Measurements from ENCODE around the gene HINFP. TPM values are rescaled to one million over a fixed set of nuclear protein-coding genes. Genes with fewer than 3 reads are reported as not detected.

The HINFP gene
- total and polyA plus RNA-seq, 4 donors: 10.4 to 24.5 (median 17.8) TPM

GRCh38 chr11:119087123-119087522 lies 34.3 kb upstream of the HINFP start:
- no peaks in the 10 kb centered on the region for H3K27me3 ChIP-seq (ENCODE audit: control insufficient read depth in 3 of 3, insufficient read depth in 3 of 3, low read length in 2 of 3)
- peak in 2 of 3 donors; percentile 29 to 66 for DNase-seq
- H3K36me3 ChIP-seq (ENCODE audit: control insufficient read depth in 4 of 4, insufficient read depth in 4 of 4, low read length in 4 of 4): peaks cover 0 to 9% (median 3%) of the 10 kb centered on the region in 4 donors
- no peak for ATAC-seq (ENCODE audit: insufficient read depth, low FRiP score)
- no peak overlapping the region for H3K9ac ChIP-seq (ENCODE audit: insufficient read depth in 1 of 2, low read length in 2 of 2)
- 75 to 85% methylated on average over 6 of the region's 6 CpGs for WGBS, 2 donors
- H3K27ac ChIP-seq (ENCODE audit: low read depth in 1 of 2, low read length in 1 of 2): no peak overlapping the region
- TF ChIP-seq, protein P1, sequence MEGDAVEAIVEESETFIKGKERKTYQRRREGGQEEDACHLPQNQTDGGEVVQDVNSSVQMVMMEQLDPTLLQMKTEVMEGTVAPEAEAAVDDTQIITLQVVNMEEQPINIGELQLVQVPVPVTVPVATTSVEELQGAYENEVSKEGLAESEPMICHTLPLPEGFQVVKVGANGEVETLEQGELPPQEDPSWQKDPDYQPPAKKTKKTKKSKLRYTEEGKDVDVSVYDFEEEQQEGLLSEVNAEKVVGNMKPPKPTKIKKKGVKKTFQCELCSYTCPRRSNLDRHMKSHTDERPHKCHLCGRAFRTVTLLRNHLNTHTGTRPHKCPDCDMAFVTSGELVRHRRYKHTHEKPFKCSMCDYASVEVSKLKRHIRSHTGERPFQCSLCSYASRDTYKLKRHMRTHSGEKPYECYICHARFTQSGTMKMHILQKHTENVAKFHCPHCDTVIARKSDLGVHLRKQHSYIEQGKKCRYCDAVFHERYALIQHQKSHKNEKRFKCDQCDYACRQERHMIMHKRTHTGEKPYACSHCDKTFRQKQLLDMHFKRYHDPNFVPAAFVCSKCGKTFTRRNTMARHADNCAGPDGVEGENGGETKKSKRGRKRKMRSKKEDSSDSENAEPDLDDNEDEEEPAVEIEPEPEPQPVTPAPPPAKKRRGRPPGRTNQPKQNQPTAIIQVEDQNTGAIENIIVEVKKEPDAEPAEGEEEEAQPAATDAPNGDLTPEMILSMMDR (IDR thresholded peaks at IDR 0.05; ENCODE audit: control extremely low read depth, extremely low read depth): no peak
- H3K4me3 ChIP-seq: no peak overlapping the region
- no peaks in the 10 kb centered on the region for H3K9me3 ChIP-seq (ENCODE audit: control insufficient read depth in 4 of 4, insufficient read depth in 3 of 4, low read length in 3 of 4)
- peaks cover 7 to 25% (median 9%) of the 10 kb centered on the region in 5 donors for H3K4me1 ChIP-seq (ENCODE audit: control insufficient read depth in 5 of 5, insufficient read depth in 5 of 5, low read length in 5 of 5)

GRCh38 chr11:119087747-119088241 lies 33.6 kb upstream of the HINFP start:
- DNase-seq (peak in 1 of 3 donors; percentile 34), ATAC-seq (ENCODE audit: insufficient read depth, low FRiP score) (no peak)
- no peak overlapping the region for H3K9ac ChIP-seq (ENCODE audit: insufficient read depth in 1 of 2, low read length in 2 of 2)
- H3K4me1 ChIP-seq (ENCODE audit: control insufficient read depth in 5 of 5, insufficient read depth in 5 of 5, low read length in 5 of 5): peaks cover 7 to 32% (median 12%) of the 10 kb centered on the region in 5 donors
- H3K9me3 ChIP-seq (ENCODE audit: control insufficient read depth in 4 of 4, insufficient read depth in 3 of 4, low read length in 3 of 4): no peaks in the 10 kb centered on the region
- H3K27me3 ChIP-seq (ENCODE audit: control insufficient read depth in 3 of 3, insufficient read depth in 3 of 3, low read length in 2 of 3): no peaks in the 10 kb centered on the region
- peaks cover 0 to 8% (median 5%) of the 10 kb centered on the region in 4 donors for H3K36me3 ChIP-seq (ENCODE audit: control insufficient read depth in 4 of 4, insufficient read depth in 4 of 4, low read length in 4 of 4)
- H3K4me3 ChIP-seq: no peak overlapping the region
- H3K27ac ChIP-seq (ENCODE audit: low read depth in 1 of 2, low read length in 1 of 2): no peak overlapping the region
- TF ChIP-seq, protein P1 (IDR thresholded peaks at IDR 0.05; ENCODE audit: control extremely low read depth, extremely low read depth): no peak
- WGBS, 2 donors: 62 to 89% methylated on average over 2 of the region's 2 CpGs

GRCh38 chr11:119088406-119088805 lies 33.0 kb upstream of the HINFP start:
- H3K27ac ChIP-seq (ENCODE audit: low read depth in 1 of 2, low read length in 1 of 2): no peak overlapping the region
- 94 to 98% methylated on average over 9 of the region's 9 CpGs for WGBS, 2 donors
- TF ChIP-seq, protein P1 (IDR thresholded peaks at IDR 0.05; ENCODE audit: control extremely low read depth, extremely low read depth): no peak

GRCh38 chr11:119089319-119089718 lies 32.1 kb upstream of the HINFP start:
- 90 to 100% methylated on average over 1 of the region's 1 CpG for WGBS, 2 donors
- Histone ChIP-seq H3K27ac (ENCODE audit: low read depth in 1 of 2, low read length in 1 of 2) (no peak overlapping the region), H3K4me3 (no peak overlapping the region), H3K9me3 (ENCODE audit: control insufficient read depth in 4 of 4, insufficient read depth in 3 of 4, low read length in 3 of 4) (no peaks in the 10 kb centered on the region), H3K9ac (ENCODE audit: insufficient read depth in 1 of 2, low read length in 2 of 2) (no peak overlapping the region), H3K4me1 (ENCODE audit: control insufficient read depth in 5 of 5, insufficient read depth in 5 of 5, low read length in 5 of 5) (peaks cover 14 to 44% (median 22%) of the 10 kb centered on the region in 5 donors), H3K36me3 (ENCODE audit: control insufficient read depth in 4 of 4, insufficient read depth in 4 of 4, low read length in 4 of 4) (peaks cover 0 to 17% (median 8%) of the 10 kb centered on the region in 4 donors), H3K27me3 (ENCODE audit: control insufficient read depth in 3 of 3, insufficient read depth in 3 of 3, low read length in 2 of 3) (no peaks in the 10 kb centered on the region)
- TF ChIP-seq, protein P1 (IDR thresholded peaks at IDR 0.05; ENCODE audit: control extremely low read depth, extremely low read depth): no peak
- no peak for DNase-seq
- ATAC-seq (ENCODE audit: insufficient read depth, low FRiP score): no peak

More at GRCh38 chr11:119088406-119088805, 33.0 kb upstream of the HINFP start:
- ATAC-seq (ENCODE audit: insufficient read depth, low FRiP score): no peak
- H3K4me1 ChIP-seq (ENCODE audit: control insufficient read depth in 5 of 5, insufficient read depth in 5 of 5, low read length in 5 of 5): peaks cover 11 to 38% (median 18%) of the 10 kb centered on the region in 5 donors
- H3K9me3 ChIP-seq (ENCODE audit: control insufficient read depth in 4 of 4, insufficient read depth in 3 of 4, low read length in 3 of 4): no peaks in the 10 kb centered on the region
- DNase-seq: no peak
- H3K27me3 ChIP-seq (ENCODE audit: control insufficient read depth in 3 of 3, insufficient read depth in 3 of 3, low read length in 2 of 3): no peaks in the 10 kb centered on the region
- H3K9ac ChIP-seq (ENCODE audit: insufficient read depth in 1 of 2, low read length in 2 of 2): no peak overlapping the region
- H3K4me3 ChIP-seq: no peak overlapping the region
- peaks cover 0 to 14% (median 8%) of the 10 kb centered on the region in 4 donors for H3K36me3 ChIP-seq (ENCODE audit: control insufficient read depth in 4 of 4, insufficient read depth in 4 of 4, low read length in 4 of 4)
